Right atrium auricular region (tissue), 2 donors: ENCODE data around the gene CNGB1. TPM values are rescaled to one million over a fixed set of nuclear protein-coding genes. Genes with fewer than 3 reads are reported as not detected.
"Not testable (repeated sequence)": the region's sequence is repeated elsewhere in the genome, so short reads cannot be mapped to it uniquely, and the experiment has no call there.

Experiments used
- DNase-seq: peaks from one replicate; pipeline ENCODE4 v3.0.0-alpha.2; 2019; ENCODE audit warnings: low spot score
- H3K27ac ChIP-seq, 2 donors: fragments of 200-600 bp; sonication (generic); 1 replicate in 1 of 2; 2 replicates in 1 of 2; pipeline ENCODE4 v1.5.1; 2016 to 2019
- H3K27me3 ChIP-seq, 2 donors: fragments of 200-600 bp; sonication (generic); one replicate each; pipeline versions ENCODE4 v1.5.1 to v1.6.0; 2017 to 2019
- H3K36me3 ChIP-seq: fragments of 200-600 bp; sonication (generic); one replicate; pipeline ENCODE4 v1.5.1; 2016
- H3K4me1 ChIP-seq, 2 donors: fragments of 200-600 bp; sonication (generic); one replicate each; pipeline versions ENCODE4 v1.5.1 to v1.6.0; 2017 to 2019
- H3K4me3 ChIP-seq, 2 donors: fragments of 200-600 bp; sonication (generic); 1 replicate in 1 of 2; 2 replicates in 1 of 2; pipeline ENCODE4 v1.5.1; 2017 to 2019; ENCODE audit warnings: mild to moderate bottlenecking in 1 of 2, moderate library complexity in 1 of 2
- H3K9me3 ChIP-seq, 2 donors: fragments of 200-600 bp; sonication (generic); one replicate each; pipeline ENCODE4 v1.5.1; 2019
- total RNA-seq, 2 donors: library from RNA; depleted of rRNA; stranded (reverse); fragments of >200 nt; gene quantifications; one replicate each; pipeline ENCODE4 v1.1.0, GENCODE V29; 2016
- TF ChIP-seq, protein P1 (sequence below), 2 donors: fragments of 200-600 bp; sonication (generic); IDR thresholded peaks; one replicate each; pipeline ENCODE4 v1.5.1; 2019; ENCODE audit warnings: antibody characterized with exemption in 2 of 2

CNGB1 gene
- total RNA-seq, 2 donors from 2014 or later: not detected

DNA sequence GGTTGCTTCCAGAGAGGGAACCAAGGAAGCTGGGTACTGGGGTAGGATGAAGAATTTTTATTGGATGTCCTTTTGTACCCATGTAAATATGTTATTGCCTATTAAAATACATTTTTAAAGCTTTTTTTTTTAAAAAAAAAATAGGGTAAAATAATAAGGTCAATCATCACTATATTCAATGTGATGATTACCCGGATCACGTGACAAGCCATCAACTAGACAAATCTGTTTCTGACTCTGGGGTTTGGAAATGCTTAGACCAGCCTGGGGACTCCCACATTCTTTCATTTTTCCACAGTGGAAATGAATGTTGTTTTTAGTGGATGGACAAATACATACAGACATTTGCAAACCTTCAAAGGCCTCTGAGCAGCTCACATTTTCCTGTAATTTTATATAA lies 88.7 kb downstream of the CNGB1 start:
- no peak for DNase-seq
- no peaks in the 10 kb centered on the region for H3K36me3 ChIP-seq
- H3K4me3 ChIP-seq: no peak overlapping the region
- peaks cover 0 to 6% of the 10 kb centered on the region in 2 donors for H3K4me1 ChIP-seq
- TF ChIP-seq, protein P1, sequence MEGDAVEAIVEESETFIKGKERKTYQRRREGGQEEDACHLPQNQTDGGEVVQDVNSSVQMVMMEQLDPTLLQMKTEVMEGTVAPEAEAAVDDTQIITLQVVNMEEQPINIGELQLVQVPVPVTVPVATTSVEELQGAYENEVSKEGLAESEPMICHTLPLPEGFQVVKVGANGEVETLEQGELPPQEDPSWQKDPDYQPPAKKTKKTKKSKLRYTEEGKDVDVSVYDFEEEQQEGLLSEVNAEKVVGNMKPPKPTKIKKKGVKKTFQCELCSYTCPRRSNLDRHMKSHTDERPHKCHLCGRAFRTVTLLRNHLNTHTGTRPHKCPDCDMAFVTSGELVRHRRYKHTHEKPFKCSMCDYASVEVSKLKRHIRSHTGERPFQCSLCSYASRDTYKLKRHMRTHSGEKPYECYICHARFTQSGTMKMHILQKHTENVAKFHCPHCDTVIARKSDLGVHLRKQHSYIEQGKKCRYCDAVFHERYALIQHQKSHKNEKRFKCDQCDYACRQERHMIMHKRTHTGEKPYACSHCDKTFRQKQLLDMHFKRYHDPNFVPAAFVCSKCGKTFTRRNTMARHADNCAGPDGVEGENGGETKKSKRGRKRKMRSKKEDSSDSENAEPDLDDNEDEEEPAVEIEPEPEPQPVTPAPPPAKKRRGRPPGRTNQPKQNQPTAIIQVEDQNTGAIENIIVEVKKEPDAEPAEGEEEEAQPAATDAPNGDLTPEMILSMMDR (IDR thresholded peaks at IDR 0.05): no peak
- no peaks in the 10 kb centered on the region for H3K9me3 ChIP-seq
- H3K27me3 ChIP-seq: peaks cover 0 to 5% of the 10 kb centered on the region in 2 donors
- H3K27ac ChIP-seq: no peak overlapping the region

DNA sequence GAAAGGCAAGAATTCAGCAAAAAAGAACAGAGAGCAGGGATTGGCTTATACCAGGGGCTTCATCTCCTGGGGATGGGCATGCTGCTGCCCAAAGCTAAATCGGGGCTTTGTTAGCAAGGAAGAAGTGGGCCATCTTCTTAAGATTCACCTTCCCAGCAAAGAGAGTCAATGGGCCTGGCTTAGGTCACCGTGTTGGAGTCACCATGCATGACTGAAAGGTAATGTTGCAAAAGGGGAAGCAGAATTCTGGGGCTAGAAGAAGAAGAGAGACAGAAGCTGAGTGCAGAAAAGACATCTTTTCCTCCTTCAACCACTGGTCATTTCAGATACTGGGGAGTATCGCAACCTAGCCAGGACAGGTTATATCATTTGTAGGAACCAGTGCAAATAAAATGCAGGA lies 92.3 kb downstream of the CNGB1 start:
- Histone ChIP-seq H3K4me1 (no peaks in the 10 kb centered on the region), H3K27me3 (no peaks in the 10 kb centered on the region)

DNA sequence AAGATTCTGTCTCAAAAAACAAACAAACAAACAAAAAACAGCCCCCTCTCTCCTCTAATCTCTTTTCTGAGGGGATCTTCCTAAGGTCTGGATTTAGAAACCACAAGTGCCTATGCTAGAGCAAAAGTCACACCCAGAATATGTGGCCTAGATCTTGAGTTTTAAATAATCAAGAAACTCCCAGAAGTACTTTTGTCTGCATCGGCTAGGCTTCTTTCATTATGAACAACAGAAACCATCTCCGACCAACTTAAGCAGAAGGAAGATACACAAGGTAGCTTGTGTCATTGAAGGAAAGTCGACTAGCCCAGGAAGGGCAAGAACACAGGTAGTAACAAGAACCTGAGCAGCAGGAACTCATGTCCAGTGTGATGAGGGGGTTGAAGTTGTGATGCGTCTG lies 94.7 kb downstream of the CNGB1 start:
- Histone ChIP-seq H3K27me3 (no peaks in the 10 kb centered on the region), H3K36me3 (no peaks in the 10 kb centered on the region), H3K4me3 (no peak overlapping the region), H3K4me1 (no peaks in the 10 kb centered on the region), H3K27ac (no peak overlapping the region), H3K9me3 (no peaks in the 10 kb centered on the region)
- TF ChIP-seq, protein P1 (IDR thresholded peaks at IDR 0.05): no peak
- DNase-seq: no peak

More for the DNA sequence above, 92.3 kb downstream of the CNGB1 start:
- Histone ChIP-seq H3K27ac (no peak overlapping the region), H3K4me3 (no peak overlapping the region), H3K36me3 (no peaks in the 10 kb centered on the region), H3K9me3 (no peaks in the 10 kb centered on the region)
- TF ChIP-seq, protein P1 (IDR thresholded peaks at IDR 0.05): no peak
- DNase-seq: no peak

DNA sequence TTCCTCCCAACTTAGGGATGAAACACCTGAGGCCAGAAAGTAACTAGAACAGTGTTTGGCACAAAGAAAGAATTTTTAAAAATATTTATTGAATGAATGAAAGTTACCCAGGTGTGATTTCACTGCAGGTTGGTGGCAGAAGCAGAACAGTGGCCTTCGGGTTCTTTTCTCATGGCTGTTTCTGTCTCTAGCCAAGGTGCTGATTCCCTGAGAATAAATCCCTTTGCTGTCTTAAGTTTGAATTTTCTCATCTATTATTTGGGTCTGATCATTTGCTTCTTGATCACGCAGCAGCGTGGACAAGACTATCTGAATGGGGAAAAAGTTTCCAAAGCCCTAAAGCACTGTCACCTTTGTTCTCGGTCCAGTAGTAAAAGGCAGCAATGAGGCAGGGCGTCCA lies 95.6 kb downstream of the CNGB1 start:
- Histone ChIP-seq H3K27me3 (no peaks in the 10 kb centered on the region), H3K27ac (no peak overlapping the region), H3K4me1 (no peaks in the 10 kb centered on the region), H3K36me3 (no peaks in the 10 kb centered on the region), H3K4me3 (no peak overlapping the region), H3K9me3 (no peaks in the 10 kb centered on the region)
- TF ChIP-seq, protein P1 (IDR thresholded peaks at IDR 0.05): no peak
- DNase-seq: no peak

DNA sequence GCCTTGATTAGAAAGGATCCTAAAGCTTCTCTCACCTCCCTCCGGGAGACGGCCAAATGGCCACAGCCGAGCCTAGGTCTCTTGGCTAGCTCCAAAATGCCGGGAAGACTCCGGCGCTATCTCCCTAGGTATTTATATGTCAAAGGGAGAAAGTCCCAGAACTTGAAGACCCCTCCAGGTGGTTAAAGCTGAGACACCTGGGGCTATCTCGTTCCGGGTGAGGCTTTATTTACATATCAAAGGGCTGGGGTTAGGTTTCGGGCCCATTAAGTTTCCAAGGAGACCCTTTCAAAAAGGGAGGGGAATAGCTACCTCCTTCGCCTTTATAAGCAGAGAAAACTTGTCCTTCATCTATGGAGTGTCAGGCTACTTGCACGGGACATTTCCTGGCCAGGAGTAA lies 97.7 kb downstream of the CNGB1 start:
- H3K4me1 ChIP-seq: no peaks in the 10 kb centered on the region
- no peaks in the 10 kb centered on the region for H3K36me3 ChIP-seq
- no peak overlapping the region for H3K27ac ChIP-seq
- DNase-seq: no peak
- H3K9me3 ChIP-seq: no peaks in the 10 kb centered on the region
- H3K27me3 ChIP-seq: no peaks in the 10 kb centered on the region
- no peak overlapping the region for H3K4me3 ChIP-seq
- TF ChIP-seq, protein P1 (IDR thresholded peaks at IDR 0.05): no peak

DNA sequence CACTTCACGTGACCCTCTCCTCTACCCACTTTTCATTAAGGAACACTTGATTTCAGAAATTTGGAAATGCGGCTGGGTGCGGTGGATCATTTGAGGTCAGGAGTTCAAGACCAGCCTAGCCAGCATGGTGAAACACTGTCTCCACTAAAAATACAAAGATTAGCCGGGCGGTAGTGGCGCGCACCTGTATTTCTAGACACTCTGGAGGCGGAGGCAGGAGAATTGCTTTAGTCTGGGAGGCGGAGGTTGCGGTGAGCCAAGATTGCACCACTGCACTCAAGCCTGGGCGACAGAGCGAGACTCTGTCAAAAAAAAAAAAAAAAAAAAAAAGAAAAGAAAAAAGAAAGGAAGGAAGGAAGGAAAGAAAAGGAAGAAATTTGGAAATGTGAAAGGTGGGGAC lies 98.2 kb downstream of the CNGB1 start:
- not testable (repeated sequence) for DNase-seq, H3K36me3 ChIP-seq, H3K4me3 ChIP-seq, H3K27me3 ChIP-seq, H3K4me1 ChIP-seq, H3K27ac ChIP-seq, H3K9me3 ChIP-seq
